ENCODE data around the gene COLGALT1.

Gene COLGALT1

GRCh38 chr19:17614476-17614875 is 59.0 kb downstream of the COLGALT1 start:
- H3K27ac ChIP-seq (replicated peaks) = no peak overlapping the region
- TF ChIP-seq CTCF (IDR thresholded peaks at IDR 0.05; ENCODE audit: insufficient read depth, low read length) (no peak), SPI1 (IDR thresholded peaks at IDR 0.05; ENCODE audit: borderline replicate concordance, low read depth) (no peak), POLR2AphosphoS5 (IDR thresholded peaks at IDR 0.05; ENCODE audit: low read depth) (no peak), GABPA (IDR thresholded peaks at IDR 0.05; ENCODE audit: low read depth) (no peak), REST (IDR thresholded peaks at IDR 0.05; ENCODE audit: insufficient replicate concordance, low read depth) (no peak)
- no peak for DNase-seq (ENCODE audit: low read depth in 1 of 2, low spot score in 1 of 2)
- H3K27me3 ChIP-seq (ENCODE audit: insufficient read depth, poor library complexity, severe bottlenecking) = peaks cover 3% of the 10 kb centered on the region
- no peak overlapping the region for H3K4me3 ChIP-seq (replicated peaks; ENCODE audit: insufficient read depth, low read length)

GRCh38 chr19:17615889-17616685 is 60.6 kb downstream of the COLGALT1 start:
- Histone ChIP-seq H3K27me3 (ENCODE audit: insufficient read depth, poor library complexity, severe bottlenecking) (peaks cover 3% of the 10 kb centered on the region), H3K4me3 (replicated peaks; ENCODE audit: insufficient read depth, low read length) (peak overlapping the region; percentile 17), H3K27ac (replicated peaks) (no peak overlapping the region)
- DNase-seq (ENCODE audit: low read depth in 1 of 2, low spot score in 1 of 2) = no peak
- no peak for TF ChIP-seq SPI1 (IDR thresholded peaks at IDR 0.05; ENCODE audit: borderline replicate concordance, low read depth)
- TF ChIP-seq CTCF (IDR thresholded peaks at IDR 0.05; ENCODE audit: insufficient read depth, low read length) = no peak
- TF ChIP-seq POLR2AphosphoS5 (IDR thresholded peaks at IDR 0.05; ENCODE audit: low read depth) = no peak
- TF ChIP-seq GABPA (IDR thresholded peaks at IDR 0.05; ENCODE audit: low read depth) = no peak
- no peak for TF ChIP-seq REST (IDR thresholded peaks at IDR 0.05; ENCODE audit: insufficient replicate concordance, low read depth)

- Histone ChIP-seq H3K27ac (replicated peaks) (no peak overlapping the region), H3K4me3 (replicated peaks; ENCODE audit: insufficient read depth, low read length) (peak overlapping the region; percentile 17), H3K27me3 (ENCODE audit: insufficient read depth, poor library complexity, severe bottlenecking) (peaks cover 3% of the 10 kb centered on the region)
- no peak for DNase-seq (ENCODE audit: low read depth in 1 of 2, low spot score in 1 of 2)
- no peak for TF ChIP-seq POLR2AphosphoS5 (IDR thresholded peaks at IDR 0.05; ENCODE audit: low read depth)
- no peak for TF ChIP-seq SPI1 (IDR thresholded peaks at IDR 0.05; ENCODE audit: borderline replicate concordance, low read depth)
- TF ChIP-seq CTCF (IDR thresholded peaks at IDR 0.05; ENCODE audit: insufficient read depth, low read length) = no peak
- no peak for TF ChIP-seq GABPA (IDR thresholded peaks at IDR 0.05; ENCODE audit: low read depth)
- TF ChIP-seq REST (IDR thresholded peaks at IDR 0.05; ENCODE audit: insufficient replicate concordance, low read depth) = no peak
Measured at GRCh38 chr19:17616686-17616960, 61.2 kb downstream of the COLGALT1 start.

All from HL-60 (cell line).